Prostate gland (tissue), 2 donors: Measurements from ENCODE around the gene YWHAQ. TPM values are rescaled to one million over a fixed set of nuclear protein-coding genes. Genes with fewer than 3 reads are reported as not detected.

Experiments
- DNase-seq: peaks from one replicate; pipeline ENCODE4 v3.0.0-alpha.2; 2019; ENCODE audit warnings: low spot score
- H3K27ac ChIP-seq, 2 donors: fragments of 200-600 bp; sonication (generic); 2 replicates each; pipeline ENCODE4 v1.5.1; 2017 to 2019
- H3K27me3 ChIP-seq: fragments of 200-600 bp; sonication (generic); replicated peaks from 2 replicates; pipeline ENCODE4 v1.5.1; 2019; ENCODE audit not compliant: insufficient read depth
- H3K36me3 ChIP-seq, 2 donors: fragments of 200-600 bp; sonication (generic); 1 replicate in 1 of 2; 2 replicates in 1 of 2; pipeline versions ENCODE4 v1.5.1 to v1.8.1; 2017 to 2019
- H3K4me1 ChIP-seq: fragments of 200-600 bp; sonication (generic); replicated peaks from 2 replicates; pipeline ENCODE4 v1.5.1; 2019
- H3K4me3 ChIP-seq, 2 donors: fragments of 200-600 bp; sonication (generic); 2 replicates each; pipeline ENCODE4 v1.5.1; 2017 to 2019
- H3K9me3 ChIP-seq: fragments of 200-600 bp; sonication (generic); 2 replicates; pipeline ENCODE4 v1.5.1; 2017
- CTCF ChIP-seq, 4 experiments: fragments of 200-600 bp in 2 of 4; fragments of 450-650 bp in 2 of 4; sonication (generic) in 2 of 4; IDR thresholded peaks; 1 replicate in 3 of 4; 2 replicates in 1 of 4; pipeline ENCODE4 v1.5.1; 2016 to 2019; ENCODE audit warnings: antibody characterized with exemption in 4 of 4, mild to moderate bottlenecking in 2 of 4, moderate library complexity in 2 of 4
- POLR2A ChIP-seq: fragments of 450-650 bp; IDR thresholded peaks from one replicate; pipeline ENCODE4 v1.6.1; 2016; ENCODE audit warnings: antibody characterized with exemption, mild to moderate bottlenecking
- POLR2AphosphoS5 ChIP-seq: sonication (generic); formaldehyde crosslinking; IDR thresholded peaks from one replicate; pipeline ENCODE4 v1.6.1; 2017; ENCODE audit warnings: antibody characterized with exemption
- WGBS: methylation state at CpG from one replicate; pipeline ENCODE4 v1.1.5; 2018; 5-methylcytosine and 5-hydroxymethylcytosine counted together
- intact Hi-C: fragments of 100-400 bp; cut with DNase I; formaldehyde crosslinking; loops from one replicate; pipeline ENCODE4 v1.14.2; 2022
- total RNA-seq, 2 donors: library from RNA; depleted of rRNA; stranded (reverse); fragments of >200 nt; gene quantifications; one replicate each; pipeline ENCODE4 v1.1.0, GENCODE V29; 2016

YWHAQ gene
- total RNA-seq, 2 donors from 2014 or later: 208 to 248 TPM

DNA sequence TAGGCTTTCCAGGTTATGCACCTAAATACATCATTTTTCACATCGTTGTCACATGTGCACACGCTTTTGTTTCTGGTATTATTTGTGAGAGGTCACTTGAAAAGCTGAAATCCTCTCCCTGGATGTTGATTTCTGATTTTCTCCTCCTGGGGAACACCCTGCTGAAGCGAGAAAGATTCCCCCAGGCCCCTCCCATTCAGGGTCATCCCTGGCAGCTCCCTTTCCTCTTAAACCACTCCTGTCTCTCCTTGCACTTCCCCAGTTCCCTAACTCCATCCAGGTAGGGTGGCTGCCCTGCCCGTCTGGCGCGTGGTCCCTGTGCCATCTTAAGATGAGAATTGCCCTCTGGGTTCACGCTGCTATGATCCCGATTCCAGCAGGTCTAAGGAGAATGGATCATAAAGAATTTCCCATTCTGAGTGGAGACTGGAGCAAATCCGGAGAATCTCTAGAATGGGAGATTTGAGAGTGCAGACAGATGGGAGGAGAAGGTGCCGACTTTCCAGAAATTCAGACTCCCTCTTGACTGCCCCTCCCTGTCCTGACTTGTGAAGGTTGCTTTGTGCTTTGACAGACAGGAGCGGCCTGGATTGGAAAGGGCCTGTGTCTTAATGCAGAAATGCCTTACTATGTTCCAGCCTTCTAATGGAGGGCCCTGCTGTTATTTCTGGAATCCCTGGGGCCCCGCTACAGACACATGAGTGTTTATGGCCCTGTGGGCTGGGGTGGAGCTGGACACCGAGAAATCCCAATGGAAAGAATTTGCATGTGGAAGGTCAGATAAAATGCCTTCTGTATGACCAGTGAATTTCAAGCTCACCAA, 1.3 kb upstream of the YWHAQ start:
- TF ChIP-seq POLR2A: no peak
- TF ChIP-seq POLR2AphosphoS5: no peak
- TF ChIP-seq CTCF (IDR thresholded peaks at IDR 0.05): no peak
- Histone ChIP-seq H3K27ac (no peak overlapping the region), H3K9me3 (no peaks in the 10 kb centered on the region), H3K4me3 (no peak overlapping the region), H3K36me3 (no peaks in the 10 kb centered on the region), H3K4me1 (peaks cover 6% of the 10 kb centered on the region), H3K27me3 (no peaks in the 10 kb centered on the region)
- 88% methylated on average over 13 of the region's 13 CpGs for WGBS
- intact Hi-C loops: loop anchor here (5.0 kb wide), 3 partner anchors 75 to 415 kb away; partner anchors contain the start of gene ADAM17
- DNase-seq: no peak

DNA sequence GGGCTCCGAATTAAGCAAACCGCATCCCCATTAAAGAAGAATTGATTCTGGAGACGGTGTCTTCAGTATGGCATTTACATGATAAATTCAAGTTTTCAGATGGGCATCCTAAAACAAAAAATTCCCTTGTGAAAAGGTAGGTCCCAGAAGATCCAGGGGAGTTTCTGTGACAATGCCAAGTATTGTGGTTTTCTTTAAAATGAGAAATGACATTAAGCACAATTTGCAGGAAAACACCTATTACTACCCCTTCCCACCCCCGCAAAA, 689 bp upstream of the YWHAQ start:
- Histone ChIP-seq H3K27me3 (no peaks in the 10 kb centered on the region), H3K9me3 (no peaks in the 10 kb centered on the region), H3K27ac (peak overlapping the region; percentile 86 to 94), H3K4me3 (peak overlapping the region; percentile 61 to 76), H3K36me3 (no peaks in the 10 kb centered on the region), H3K4me1 (peaks cover 6% of the 10 kb centered on the region)
- TF ChIP-seq POLR2AphosphoS5: no peak
- WGBS: 26% methylated on average over 4 of the region's 4 CpGs
- intact Hi-C loops: loop anchor here (5.0 kb wide), 3 partner anchors 74 to 416 kb away; partner anchors contain the start of gene ADAM17
- DNase-seq: no peak

- H3K4me3 ChIP-seq: peak overlapping the region; percentile 61 to 76
- H3K36me3 ChIP-seq: no peaks in the 10 kb centered on the region
- intact Hi-C loops: loop anchor here (5.0 kb wide), 3 partner anchors 73 to 417 kb away; partner anchors contain the start of gene ADAM17
- peak overlapping the region; percentile 86 to 94 for H3K27ac ChIP-seq
- peak; percentile 59 for DNase-seq
- peaks cover 6% of the 10 kb centered on the region for H3K4me1 ChIP-seq
- no peak for TF ChIP-seq POLR2AphosphoS5
- TF ChIP-seq POLR2A: peak; percentile 23
- no peak for TF ChIP-seq CTCF (IDR thresholded peaks at IDR 0.05)
- WGBS: under 1% methylated on average over 56 of the region's 67 CpGs
- H3K27me3 ChIP-seq: no peaks in the 10 kb centered on the region
- no peaks in the 10 kb centered on the region for H3K9me3 ChIP-seq
Observed at GRCh38 chr2:9630117-9630735, 571 bp downstream of the YWHAQ start.

- Histone ChIP-seq H3K4me1 (peaks cover 6% of the 10 kb centered on the region), H3K27ac (peak overlapping the region; percentile 86 to 94), H3K4me3 (peak overlapping the region; percentile 61 to 76), H3K27me3 (no peaks in the 10 kb centered on the region), H3K9me3 (no peaks in the 10 kb centered on the region), H3K36me3 (no peaks in the 10 kb centered on the region)
- WGBS: 3% methylated on average over 20 of the region's 20 CpGs
- intact Hi-C loops: loop anchor here (5.0 kb wide), 3 partner anchors 72 to 418 kb away; partner anchors contain the start of gene ADAM17
- TF ChIP-seq POLR2A (no peak), POLR2AphosphoS5 (peak; percentile 4), CTCF (IDR thresholded peaks at IDR 0.05) (no peak)
- no peak for DNase-seq
Observed at GRCh38 chr2:9629222-9630116, 1.3 kb downstream of the YWHAQ start.

- H3K4me1 ChIP-seq: peaks cover 6% of the 10 kb centered on the region
- no peaks in the 10 kb centered on the region for H3K9me3 ChIP-seq
- DNase-seq: no peak
- WGBS: 68% methylated on average over 2 of the region's 2 CpGs
- no peak for TF ChIP-seq POLR2A
- TF ChIP-seq POLR2AphosphoS5: no peak
- no peaks in the 10 kb centered on the region for H3K27me3 ChIP-seq
- no peaks in the 10 kb centered on the region for H3K36me3 ChIP-seq
- H3K4me3 ChIP-seq: no peak overlapping the region
- H3K27ac ChIP-seq: no peak overlapping the region
- intact Hi-C loops: no loop called here
Observed at GRCh38 chr2:9627310-9627709, 3.5 kb downstream of the YWHAQ start.
